GM12874 (cell line): Measurements from ENCODE around the gene TSPEAR.

Experiments
- CTCF ChIP-seq: IDR thresholded peaks from 2 replicates; pipeline ENCODE4 v1.5.1; 2011; ENCODE audit warnings: low read depth, mild to moderate bottlenecking, control low read depth, low read length, moderate library complexity; ENCODE audit not compliant: insufficient read depth

TSPEAR gene

DNA sequence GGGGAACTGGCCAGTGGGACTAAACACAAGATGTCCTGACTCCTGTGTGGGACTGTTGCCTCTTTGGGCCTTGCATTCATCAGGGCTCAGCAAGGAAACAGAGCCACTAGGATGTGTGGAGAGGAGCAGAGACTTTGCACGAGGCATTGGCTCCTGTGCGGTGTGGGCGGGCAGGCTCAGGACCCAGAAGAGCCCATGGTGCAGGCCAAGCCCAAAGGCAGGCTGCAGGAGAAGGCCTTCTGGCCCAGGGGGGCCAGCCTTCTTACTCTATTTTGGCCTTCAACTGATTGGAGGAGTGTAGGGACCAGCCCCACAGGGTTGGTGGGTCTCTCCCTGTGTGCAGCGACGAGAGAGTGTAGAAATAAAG is 232.6 kb downstream of the TSPEAR start:
- no peak for TF ChIP-seq CTCF

GRCh38 chr21:44478124-44478800 is 233.1 kb downstream of the TSPEAR start:
- TF ChIP-seq CTCF: no peak

DNA sequence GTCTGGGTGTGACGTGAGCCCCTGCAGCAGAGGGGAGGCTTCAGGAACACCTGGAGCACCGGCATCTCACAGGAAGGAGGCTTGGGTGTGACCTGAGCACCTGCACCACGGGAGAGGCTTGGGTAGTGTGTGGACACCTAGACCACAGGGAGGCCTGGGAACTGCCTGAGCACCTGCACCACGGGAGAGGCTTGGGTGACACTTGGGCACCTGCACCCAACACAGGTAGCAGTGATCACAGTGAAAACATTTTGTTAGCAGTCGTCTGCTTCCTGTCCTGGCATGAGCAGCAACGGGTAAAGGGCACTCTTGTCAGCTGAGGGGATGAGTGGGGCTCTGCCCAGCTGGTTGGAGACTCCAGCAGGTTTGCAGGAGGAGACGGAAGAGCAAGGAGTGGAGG is 233.7 kb downstream of the TSPEAR start:
- TF ChIP-seq CTCF: no peak

DNA sequence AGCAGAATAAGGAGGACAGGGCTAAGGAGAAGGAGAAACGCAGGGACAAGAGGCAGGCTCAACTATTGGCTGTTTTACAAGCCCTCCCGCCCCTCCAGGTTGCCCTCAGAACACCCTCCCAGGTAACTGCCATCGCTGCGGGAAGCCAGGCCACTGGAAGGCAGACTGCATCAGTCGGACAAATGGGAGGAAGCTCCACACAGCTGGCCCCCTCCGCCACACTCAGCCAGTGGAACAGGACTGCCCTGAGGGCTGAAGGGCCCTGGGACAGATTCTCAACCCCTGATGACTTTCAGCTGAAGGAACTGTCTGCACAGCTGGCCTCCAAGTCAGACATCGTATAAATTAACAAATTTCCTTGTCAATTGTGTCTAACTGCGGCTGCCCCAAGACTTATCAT is 234.2 kb downstream of the TSPEAR start:
- TF ChIP-seq CTCF: no peak

GRCh38 chr21:44475266-44475845 is 236.0 kb downstream of the TSPEAR start:
- TF ChIP-seq CTCF: no peak

- no peak for TF ChIP-seq CTCF
Observed at GRCh38 chr21:44473915-44474555, 237.3 kb downstream of the TSPEAR start.

DNA sequence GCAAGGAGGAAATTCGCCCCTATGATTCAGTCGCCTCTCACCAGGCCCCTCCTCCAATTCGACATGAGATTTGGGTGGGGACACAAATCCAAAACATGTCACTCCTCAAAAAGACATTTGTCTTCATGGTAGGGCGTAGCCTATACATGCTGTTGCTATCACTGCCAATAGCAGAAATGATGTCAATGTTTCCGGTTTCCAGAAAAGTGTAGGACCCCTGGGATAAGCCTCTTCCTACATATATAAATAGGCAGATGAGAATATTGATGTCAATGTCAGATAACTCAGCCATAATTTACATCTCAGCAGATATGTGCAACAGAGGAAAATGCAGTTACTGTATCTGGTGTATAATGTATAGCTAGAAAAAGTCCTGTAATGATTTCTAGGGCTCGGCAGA is 239.4 kb downstream of the TSPEAR start:
- no peak for TF ChIP-seq CTCF
